ENCODE results near the gene NIBAN1. TPM values are rescaled to one million over a fixed set of nuclear protein-coding genes. Genes with fewer than 3 reads are reported as not detected.
A peak's percentile ranks its signal among the peaks of the same experiment; 100 is the strongest.
"Not testable (repeated sequence)": the region's sequence is repeated elsewhere in the genome, so short reads cannot be mapped to it uniquely, and the experiment has no call there.

NIBAN1 gene
- total RNA-seq, 1 donor from 2014 or later, result 72.8 TPM

DNA sequence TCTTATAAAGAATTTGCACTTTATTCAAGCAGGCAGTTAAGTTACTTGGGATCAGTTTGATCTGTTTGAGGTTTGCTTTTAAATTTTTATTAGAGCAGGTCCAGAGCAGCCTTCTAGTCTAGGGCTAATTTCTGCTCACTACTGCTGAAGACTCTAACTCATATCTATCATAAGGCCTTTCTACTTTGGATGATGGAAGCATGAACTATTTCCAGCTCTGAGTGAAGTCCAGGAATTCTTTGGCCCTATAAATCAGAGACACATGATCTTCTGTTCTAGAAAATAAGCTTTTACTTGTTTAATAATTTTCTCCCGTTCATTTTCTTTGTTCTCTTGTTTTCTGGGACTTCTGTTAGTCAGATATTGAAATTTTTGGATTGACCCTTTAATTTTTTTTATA is 14.7 kb downstream of the NIBAN1 start:
- no peak for DNase-seq (ENCODE audit: low read depth)
- Histone ChIP-seq H3K4me3 (ENCODE audit: low read depth, low read length) (no peak overlapping the region), H3K36me3 (ENCODE audit: control insufficient read depth, insufficient read depth, low read length) (no peaks in the 10 kb centered on the region), H3K27me3 (ENCODE audit: control insufficient read depth, insufficient read depth, low read length) (no peaks in the 10 kb centered on the region)
- no peak for TF ChIP-seq CTCF (IDR thresholded peaks at IDR 0.05; ENCODE audit: insufficient read depth, low read length, poor library complexity, severe bottlenecking)

- no peak for DNase-seq (ENCODE audit: low read depth)
- Histone ChIP-seq H3K4me3 (ENCODE audit: low read depth, low read length) (no peak overlapping the region), H3K27me3 (ENCODE audit: control insufficient read depth, insufficient read depth, low read length) (no peaks in the 10 kb centered on the region), H3K36me3 (ENCODE audit: control insufficient read depth, insufficient read depth, low read length) (no peaks in the 10 kb centered on the region)
- no peak for TF ChIP-seq CTCF (IDR thresholded peaks at IDR 0.05; ENCODE audit: insufficient read depth, low read length, poor library complexity, severe bottlenecking)
Observed at GRCh38 chr1:184958554-184959353, 15.6 kb downstream of the NIBAN1 start.

- not testable (repeated sequence) for H3K4me3 ChIP-seq (ENCODE audit: low read depth, low read length); H3K36me3 ChIP-seq (ENCODE audit: control insufficient read depth, insufficient read depth, low read length); DNase-seq (ENCODE audit: low read depth); H3K27me3 ChIP-seq (ENCODE audit: control insufficient read depth, insufficient read depth, low read length)
Observed at GRCh38 chr1:184957901-184958300, 16.4 kb downstream of the NIBAN1 start.

- no peak for DNase-seq (ENCODE audit: low read depth)
- Histone ChIP-seq H3K27me3 (ENCODE audit: control insufficient read depth, insufficient read depth, low read length) (no peaks in the 10 kb centered on the region), H3K4me3 (ENCODE audit: low read depth, low read length) (no peak overlapping the region), H3K36me3 (ENCODE audit: control insufficient read depth, insufficient read depth, low read length) (no peaks in the 10 kb centered on the region)
- no peak for TF ChIP-seq CTCF (IDR thresholded peaks at IDR 0.05; ENCODE audit: insufficient read depth, low read length, poor library complexity, severe bottlenecking)
Observed at GRCh38 chr1:184956999-184957700, 17.2 kb downstream of the NIBAN1 start.

DNA sequence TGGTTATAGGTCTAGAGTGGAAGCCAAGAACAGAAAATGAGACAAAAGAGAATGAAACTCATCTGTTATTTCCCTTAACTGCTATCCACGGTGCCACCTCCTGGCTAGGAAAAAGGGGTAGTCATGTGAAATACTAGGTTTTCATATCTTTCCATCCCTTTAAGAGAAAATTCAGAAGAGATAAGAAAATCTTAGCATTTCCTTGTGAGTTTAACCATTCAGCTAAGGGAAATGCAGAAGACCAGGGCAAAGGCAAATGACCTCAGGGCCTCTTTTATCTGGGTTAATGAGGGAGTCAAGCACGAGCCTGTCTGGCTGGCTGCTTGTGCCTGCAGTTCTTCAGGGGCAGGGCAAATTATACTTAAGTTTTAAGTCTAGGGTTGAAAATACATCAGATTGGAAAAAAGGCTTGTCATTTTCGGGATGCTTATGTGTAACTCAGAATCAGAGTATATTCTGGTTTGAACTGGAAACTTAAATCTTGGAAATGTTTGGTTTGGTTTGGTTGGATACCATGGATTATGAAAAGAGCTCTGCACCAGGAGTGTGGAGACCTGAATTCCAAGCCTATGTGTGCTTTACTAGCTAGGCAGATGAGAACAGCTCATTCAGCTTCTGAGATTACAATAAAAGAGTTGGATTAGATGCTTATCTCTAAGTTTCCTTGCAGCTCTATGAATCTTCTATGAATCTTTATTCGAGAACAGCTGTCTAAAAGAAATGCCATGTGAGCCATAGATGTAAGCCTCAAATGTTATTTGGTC is 19.9 kb downstream of the NIBAN1 start:
- TF ChIP-seq CTCF (IDR thresholded peaks at IDR 0.05; ENCODE audit: insufficient read depth, low read length, poor library complexity, severe bottlenecking), result no peak
- no peak for DNase-seq (ENCODE audit: low read depth)
- H3K4me3 ChIP-seq (ENCODE audit: low read depth, low read length), result no peak overlapping the region

DNA sequence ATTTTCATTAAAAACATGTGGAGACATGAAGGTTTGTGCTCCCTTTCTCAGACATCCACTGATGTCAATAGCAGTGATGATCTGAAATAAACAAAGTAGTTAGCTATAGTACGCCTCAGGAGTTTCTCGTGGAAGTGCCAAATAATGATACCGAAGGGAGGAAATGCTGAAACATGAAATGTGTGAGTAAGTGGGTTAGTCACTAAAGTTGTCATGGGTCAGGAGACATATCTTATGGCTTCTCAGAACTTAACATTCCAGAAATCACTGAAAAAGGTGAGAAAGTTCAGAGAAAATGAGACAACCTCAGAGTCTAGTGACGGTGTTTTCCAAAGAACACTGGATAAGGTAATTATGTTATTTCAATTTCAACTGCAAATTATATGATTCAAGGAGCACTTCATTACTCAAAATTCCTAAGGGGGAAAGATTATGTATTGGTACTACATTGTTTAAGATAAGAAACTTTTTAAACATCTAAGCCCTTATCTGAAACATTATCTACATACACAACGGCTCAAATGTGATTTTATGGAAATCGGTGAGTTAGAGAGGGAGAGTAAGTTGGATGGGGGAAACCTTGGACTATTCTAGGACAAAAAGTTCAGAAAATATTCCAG is 20.6 kb downstream of the NIBAN1 start:
- Histone ChIP-seq H3K36me3 (ENCODE audit: control insufficient read depth, insufficient read depth, low read length) (no peaks in the 10 kb centered on the region), H3K27me3 (ENCODE audit: control insufficient read depth, insufficient read depth, low read length) (no peaks in the 10 kb centered on the region), H3K4me3 (ENCODE audit: low read depth, low read length) (no peak overlapping the region)
- no peak for TF ChIP-seq CTCF (IDR thresholded peaks at IDR 0.05; ENCODE audit: insufficient read depth, low read length, poor library complexity, severe bottlenecking)
- DNase-seq (ENCODE audit: low read depth), result peak; percentile 70

More for the DNA sequence above, 19.9 kb downstream of the NIBAN1 start:
- H3K36me3 ChIP-seq (ENCODE audit: control insufficient read depth, insufficient read depth, low read length), result no peaks in the 10 kb centered on the region
- no peaks in the 10 kb centered on the region for H3K27me3 ChIP-seq (ENCODE audit: control insufficient read depth, insufficient read depth, low read length)
